HG03064 (cell line): Measurements from ENCODE around the gene BMERB1.
"Not testable (repeated sequence)": the region's sequence is repeated elsewhere in the genome, so short reads cannot be mapped to it uniquely, and the experiment has no call there.

Source experiments
- ATAC-seq: cut with Tn5 transposase; IDR thresholded peaks from one replicate; pipeline ENCODE4 v1.9.1; 2021; ENCODE audit warnings: low read depth; ENCODE audit not compliant: unreplicated experiment

The BMERB1 gene

GRCh38 chr16:15434425-15435215 is at the start of gene BMERB1:
TSS of gene BMERB1 (plus strand) at chr16:15434588. CDS start at chr16:15434654, 66 bp downstream.
- no peak for ATAC-seq

- ATAC-seq, result not testable (repeated sequence)
Observed at GRCh38 chr16:15388060-15388459, 46.3 kb upstream of the BMERB1 start.

DNA sequence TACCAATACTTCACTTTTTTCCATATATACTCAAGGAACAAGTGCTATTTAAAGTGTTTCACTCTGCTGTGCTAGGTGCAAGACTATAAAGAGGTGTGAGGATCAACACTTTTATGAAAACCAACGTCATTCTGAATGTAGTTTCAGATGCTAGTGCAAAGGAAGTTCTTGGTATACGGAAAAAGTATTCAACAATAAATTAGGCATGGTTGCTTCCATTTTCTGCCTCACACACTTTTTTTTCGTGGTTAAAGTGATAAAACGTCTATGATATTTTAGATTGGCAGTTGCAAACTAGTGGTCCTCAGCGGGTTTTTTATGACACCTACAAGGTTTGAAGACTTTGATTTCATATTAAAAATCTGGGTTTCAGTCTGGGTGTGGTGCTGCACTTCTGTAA is 44.5 kb upstream of the BMERB1 start:
- ATAC-seq, result not testable (repeated sequence)

- not testable (repeated sequence) for ATAC-seq
Observed at GRCh38 chr16:15393025-15393424, 41.4 kb upstream of the BMERB1 start.

DNA sequence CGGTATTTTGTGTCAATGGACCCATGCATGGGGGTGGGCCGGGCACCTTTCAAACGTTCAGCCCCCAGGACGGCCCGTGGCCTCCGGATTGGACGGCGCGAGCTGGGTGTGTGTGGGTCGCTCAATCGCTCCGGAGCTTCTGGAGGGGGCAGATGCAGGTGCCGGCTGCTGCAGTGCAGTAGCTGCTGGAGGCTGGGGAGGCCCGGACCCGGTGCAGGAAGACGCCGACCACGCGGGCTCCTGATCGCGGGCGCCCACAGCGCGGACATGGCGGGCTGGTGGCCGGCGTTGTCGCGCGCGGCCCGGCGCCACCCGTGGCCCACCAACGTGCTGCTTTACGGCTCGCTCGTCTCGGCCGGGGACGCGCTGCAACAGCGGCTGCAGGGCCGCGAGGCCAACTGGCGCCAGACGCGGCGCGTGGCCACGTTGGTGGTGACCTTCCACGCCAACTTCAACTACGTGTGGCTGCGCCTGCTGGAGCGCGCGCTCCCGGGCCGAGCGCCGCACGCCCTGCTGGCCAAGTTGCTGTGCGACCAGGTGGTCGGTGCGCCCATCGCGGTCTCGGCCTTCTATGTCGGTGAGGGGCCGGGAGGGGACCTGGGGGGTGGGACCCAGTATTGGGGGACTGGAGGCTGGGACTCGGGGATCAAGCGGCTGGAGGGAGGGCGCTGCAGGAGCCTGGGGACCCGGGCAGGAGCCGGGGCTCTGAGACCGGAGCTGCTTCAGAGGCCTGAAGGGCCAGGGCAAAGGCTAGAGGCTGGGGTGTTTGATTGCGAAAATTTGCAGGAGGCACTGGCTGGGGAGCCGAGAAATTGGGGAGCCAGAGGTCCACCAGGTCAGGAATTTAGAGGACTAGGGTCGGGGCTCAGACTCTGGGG is 38.5 kb upstream of the BMERB1 start, which contains the start of gene MPV17L:
MPV17L (plus strand) TSS at position 124 of the 878 bp plus-strand sequence; CDS start at position 268, 144 bp downstream.
- ATAC-seq, result not testable (repeated sequence)

DNA sequence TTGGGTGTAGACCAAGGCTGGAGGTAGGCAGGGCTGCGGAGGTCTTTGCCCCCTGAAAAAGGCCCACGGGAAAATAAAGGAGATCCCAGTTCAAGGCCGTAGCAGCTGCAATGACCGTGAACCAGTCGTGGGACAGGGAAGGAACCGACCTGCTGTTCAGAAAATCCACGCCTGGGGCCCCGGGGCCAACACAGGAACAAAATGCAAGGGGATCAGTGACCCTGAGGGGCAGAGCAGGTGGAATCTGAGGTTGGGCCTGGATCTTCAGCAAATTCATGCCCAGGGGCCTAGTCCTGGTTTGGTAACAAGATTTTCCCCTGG is 37.9 kb upstream of the BMERB1 start:
- not testable (repeated sequence) for ATAC-seq

- ATAC-seq, result no peak
Observed at GRCh38 chr16:15396948-15397594, 37.3 kb upstream of the BMERB1 start.

DNA sequence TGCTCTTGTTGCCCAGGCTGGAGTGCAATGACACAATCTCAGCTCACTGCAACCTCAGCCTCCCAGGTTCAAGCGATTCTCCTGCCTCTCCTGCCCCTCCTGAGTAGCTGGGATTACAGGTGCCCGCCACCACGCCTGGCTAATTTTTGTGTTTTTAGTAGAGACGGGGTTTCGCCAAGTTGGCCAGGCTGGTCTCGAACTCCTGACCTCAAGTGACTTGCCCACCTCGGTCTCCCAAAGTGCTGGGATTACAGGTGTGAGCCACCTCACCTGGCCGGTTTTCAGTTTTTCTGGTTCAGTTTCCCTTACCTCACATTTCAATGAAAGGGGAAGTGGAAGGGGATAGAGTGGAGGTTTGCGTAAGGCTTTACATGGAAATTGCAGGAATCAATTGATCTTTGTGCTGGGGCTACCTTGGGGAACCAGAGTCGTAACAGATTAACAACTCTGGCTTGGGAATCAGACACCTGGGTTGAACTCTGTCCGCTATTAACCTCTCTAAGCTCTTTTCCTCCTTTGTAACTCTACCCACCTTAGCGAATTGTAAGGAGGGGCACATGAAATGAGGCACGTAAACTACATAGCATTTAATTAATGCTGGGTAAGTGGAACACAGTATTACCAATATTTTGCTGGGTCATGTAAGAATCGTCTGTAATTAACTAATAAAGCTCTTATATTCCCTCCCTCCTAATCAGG is 35.6 kb upstream of the BMERB1 start:
- ATAC-seq, result no peak

DNA sequence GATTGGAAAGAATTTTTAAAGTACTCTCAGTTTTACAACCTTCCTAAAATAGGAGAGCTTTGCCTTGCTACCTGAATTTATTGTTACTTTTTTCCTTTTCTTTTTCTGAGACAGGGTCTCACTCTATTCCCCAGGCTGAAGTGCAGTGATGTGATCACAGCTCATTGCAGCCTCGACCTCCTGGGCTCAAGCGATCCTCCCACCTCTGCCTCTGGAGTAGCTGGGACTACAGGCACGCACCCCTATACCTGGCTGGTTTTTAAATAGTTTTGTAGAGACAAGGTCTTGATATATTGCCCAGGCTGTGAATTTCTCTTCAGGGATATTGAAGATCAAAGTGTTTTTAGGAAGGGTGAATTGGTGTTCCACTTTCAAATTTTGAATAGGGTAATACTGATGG is 35.1 kb upstream of the BMERB1 start:
- ATAC-seq, result no peak

DNA sequence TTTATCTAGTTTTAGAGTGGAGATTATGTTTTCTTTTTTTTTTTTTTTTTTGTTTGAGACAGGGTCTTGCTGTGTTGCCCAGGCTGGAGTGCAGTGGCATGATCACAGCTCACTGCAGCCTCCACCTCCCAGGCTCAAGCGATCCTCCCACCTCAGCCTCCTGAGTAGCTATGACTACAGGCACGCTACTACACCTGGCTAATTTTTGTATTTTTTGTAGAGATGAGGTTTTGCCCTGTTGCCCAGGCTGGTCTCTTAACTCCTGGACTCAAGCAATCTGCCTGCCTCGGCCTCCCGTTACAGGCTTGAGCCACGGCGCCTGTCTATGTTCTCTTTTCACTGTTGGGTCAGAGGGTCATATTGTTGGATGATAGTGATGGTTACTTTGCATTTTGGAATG is 34.1 kb upstream of the BMERB1 start:
- not testable (repeated sequence) for ATAC-seq

DNA sequence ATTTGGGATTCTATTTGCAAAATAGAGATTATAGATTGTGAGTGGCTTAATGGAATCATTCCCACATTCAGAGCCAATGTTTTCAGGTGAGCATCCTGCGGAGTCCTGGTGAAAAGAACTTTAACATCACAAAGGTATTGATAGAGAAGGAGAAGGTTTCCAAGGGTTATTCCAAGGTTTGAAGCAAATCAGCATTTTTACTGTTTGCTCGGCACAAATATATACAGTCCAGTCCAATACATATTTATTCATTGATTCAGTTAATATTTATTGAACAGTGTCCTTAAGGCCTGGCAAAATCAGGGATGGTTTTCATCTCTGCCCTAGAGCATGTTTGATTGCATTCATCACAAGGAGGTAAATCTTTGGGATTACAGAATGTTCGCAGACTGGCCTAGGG is 32.4 kb upstream of the BMERB1 start:
- no peak for ATAC-seq

- ATAC-seq, result no peak
Observed at GRCh38 chr16:15403392-15403995, 30.9 kb upstream of the BMERB1 start.

GRCh38 chr16:15404091-15404490 is 30.3 kb upstream of the BMERB1 start:
- not testable (repeated sequence) for ATAC-seq

DNA sequence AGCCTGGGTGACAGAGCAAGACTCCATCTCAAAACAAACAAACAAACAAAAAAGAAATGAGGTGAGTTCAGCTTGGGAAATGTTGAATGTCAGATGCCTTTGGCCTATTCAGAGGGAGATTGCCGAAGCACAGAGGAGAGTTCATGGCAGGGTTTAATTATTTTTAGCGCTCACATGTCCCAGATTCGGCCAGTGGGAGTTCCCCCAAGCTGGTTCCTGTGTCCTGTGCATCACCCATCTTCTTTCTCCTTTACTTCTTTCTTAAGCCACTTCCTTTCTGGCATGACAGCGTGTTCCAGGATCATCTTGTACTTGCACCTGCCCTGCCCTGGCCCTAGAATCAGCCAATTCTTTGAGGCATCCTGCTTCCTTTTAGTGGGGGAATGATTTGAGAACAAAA is 29.6 kb upstream of the BMERB1 start:
- ATAC-seq, result no peak

DNA sequence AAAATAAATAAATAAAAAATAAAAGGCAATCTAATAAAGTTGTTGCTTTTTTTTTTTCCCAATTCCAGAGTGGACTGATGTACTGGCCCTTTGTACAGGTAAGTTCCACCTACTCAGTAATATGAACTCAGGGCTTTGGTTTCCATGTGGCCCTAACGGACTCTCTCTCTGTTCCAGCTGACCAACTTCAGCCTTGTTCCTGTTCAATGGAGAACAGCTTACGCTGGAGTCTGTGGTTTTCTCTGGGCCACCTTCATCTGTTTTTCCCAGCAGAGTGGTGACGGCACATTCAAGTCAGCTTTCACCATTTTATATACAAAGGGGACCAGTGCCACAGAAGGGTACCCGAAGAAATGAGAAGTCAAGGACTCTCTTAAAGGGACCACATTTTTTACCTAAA is 26.6 kb upstream of the BMERB1 start:
- ATAC-seq, result not testable (repeated sequence)

DNA sequence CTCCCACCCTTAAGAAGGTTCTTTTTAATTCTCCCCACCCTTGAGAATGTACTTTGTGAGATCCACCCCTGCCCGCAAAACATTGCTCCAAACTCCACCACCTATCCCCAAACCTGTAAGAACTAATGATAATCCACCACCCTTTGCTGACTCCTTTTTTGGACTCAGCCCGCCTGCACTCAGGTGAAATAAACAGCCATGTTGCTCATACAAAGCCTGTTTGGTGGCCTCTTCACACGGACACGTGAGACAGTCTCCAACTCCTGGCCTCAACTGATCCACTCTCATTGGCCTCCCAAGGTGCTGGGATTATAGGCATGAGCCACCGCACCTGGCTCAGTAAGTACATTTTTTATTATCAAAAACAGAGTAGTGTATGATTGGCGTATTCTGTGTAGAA is 24.9 kb upstream of the BMERB1 start:
- ATAC-seq, result not testable (repeated sequence)

- no peak for ATAC-seq
Observed at GRCh38 chr16:15415511-15415985, 18.8 kb upstream of the BMERB1 start.

DNA sequence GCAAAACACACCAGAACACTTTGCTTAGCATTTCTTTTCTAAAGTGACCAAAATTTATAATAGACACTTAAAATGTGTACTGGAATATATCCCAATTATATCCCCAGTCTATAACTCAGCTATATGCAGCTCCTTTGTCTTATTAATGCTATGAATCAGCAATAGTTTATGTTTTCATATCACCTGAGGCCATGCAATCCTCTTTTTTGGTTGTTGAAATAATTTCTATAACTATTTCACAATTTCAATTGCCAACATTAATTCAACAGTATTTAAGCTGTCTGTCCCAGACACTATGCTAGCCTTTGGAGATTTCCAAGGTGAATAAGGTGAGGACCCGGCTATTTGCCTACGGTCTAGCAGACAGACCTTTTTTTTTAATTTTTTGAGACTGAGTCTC is 17.2 kb upstream of the BMERB1 start:
- no peak for ATAC-seq

- no peak for ATAC-seq
Observed at GRCh38 chr16:15418206-15418605, 16.2 kb upstream of the BMERB1 start.

GRCh38 chr16:15421696-15422095 is 12.7 kb upstream of the BMERB1 start:
- not testable (repeated sequence) for ATAC-seq
